HepG2 (cell line): ENCODE data around the gene TFRC. TPM values are rescaled to one million over a fixed set of nuclear protein-coding genes. Genes with fewer than 3 reads are reported as not detected.

Experiments used
- ARID5B ChIP-seq: IDR thresholded peaks from 2 replicates; pipeline ENCODE4 v1.4.0; 2020; ENCODE audit warnings: mild to moderate bottlenecking, missing genetic modification reagents
- ATF7-NPFF ChIP-seq: sonication (generic); formaldehyde crosslinking; IDR thresholded peaks from 2 replicates; pipeline ENCODE4 v1.8.1; 2023; ENCODE audit warnings: mild to moderate bottlenecking, low read depth, missing genetic modification reagents, moderate library complexity
- CTCF ChIP-seq: sonication (generic); formaldehyde crosslinking; IDR thresholded peaks from 2 replicates; pipeline ENCODE4 v1.5.0; 2020; ENCODE audit warnings: mild to moderate bottlenecking, missing genetic modification reagents, moderate library complexity
- GATAD2A ChIP-seq: IDR thresholded peaks from 2 replicates; pipeline ENCODE4 v1.6.1; 2016
- KDM5B ChIP-seq: sonication (generic); formaldehyde crosslinking; IDR thresholded peaks from 2 replicates; pipeline ENCODE4 v1.4.0; 2020; ENCODE audit warnings: missing genetic modification reagents, mild to moderate bottlenecking, borderline replicate concordance
- MBD4 ChIP-seq: IDR thresholded peaks from 2 replicates; pipeline ENCODE4 v1.6.1; 2012; ENCODE audit warnings: low read length, inconsistent platforms, borderline replicate concordance
- MIER2 ChIP-seq: IDR thresholded peaks from 2 replicates; pipeline ENCODE4 v1.6.1; 2016; ENCODE audit warnings: missing biosample characterization, missing genetic modification reagents
- PAX8 ChIP-seq: sonication (generic); formaldehyde crosslinking; IDR thresholded peaks from 2 replicates; pipeline ENCODE4 v1.8.0; 2022; ENCODE audit warnings: mild to moderate bottlenecking, missing genetic modification reagents, borderline replicate concordance
- PBX2 ChIP-seq: IDR thresholded peaks from 2 replicates; pipeline ENCODE4 v1.6.1; 2016; ENCODE audit warnings: control low read depth
- SMAD3 ChIP-seq: sonication (generic); formaldehyde crosslinking; IDR thresholded peaks from 2 replicates; pipeline ENCODE4 v1.4.0; 2020; ENCODE audit warnings: missing genetic modification reagents
- TOPORS ChIP-seq: sonication (generic); formaldehyde crosslinking; IDR thresholded peaks from 2 replicates; pipeline ENCODE4 v1.8.0; 2023; ENCODE audit warnings: mild to moderate bottlenecking, missing genetic modification reagents
- ZFAT ChIP-seq: sonication (generic); formaldehyde crosslinking; conservative IDR thresholded peaks from 2 replicates; pipeline ENCODE4 v1.8.1; 2023; ENCODE audit warnings: missing genetic modification reagents, inconsistent platforms
- ZNF160 ChIP-seq: sonication (generic); formaldehyde crosslinking; IDR thresholded peaks from 2 replicates; pipeline ENCODE4 v1.8.0; 2022; ENCODE audit warnings: mild to moderate bottlenecking, inconsistent platforms, missing genetic modification reagents
- ZNF350 ChIP-seq: sonication (generic); formaldehyde crosslinking; IDR thresholded peaks from 2 replicates; pipeline ENCODE4 v1.4.0; 2020; ENCODE audit warnings: mild to moderate bottlenecking, low read depth, missing genetic modification reagents, borderline replicate concordance
- ZNF441 ChIP-seq: sonication (generic); formaldehyde crosslinking; IDR thresholded peaks from 2 replicates; pipeline ENCODE4 v1.7.0; 2021; ENCODE audit warnings: missing genetic modification reagents, borderline replicate concordance
- ZNF605 ChIP-seq: sonication (generic); formaldehyde crosslinking; IDR thresholded peaks from 2 replicates; pipeline ENCODE4 v1.8.0; 2022; ENCODE audit warnings: mild to moderate bottlenecking, missing genetic modification reagents
- ZNF639 ChIP-seq: conservative IDR thresholded peaks from 2 replicates; pipeline ENCODE4 v1.6.1; 2018; ENCODE audit warnings: missing genetic modification reagents
- ZNF691 ChIP-seq: sonication (generic); formaldehyde crosslinking; IDR thresholded peaks from 2 replicates; pipeline ENCODE4 v1.4.0; 2020; ENCODE audit warnings: missing genetic modification reagents, low read depth, mild to moderate bottlenecking, borderline replicate concordance
- ZNF773 ChIP-seq: sonication (generic); formaldehyde crosslinking; IDR thresholded peaks from 2 replicates; pipeline ENCODE4 v1.4.0; 2020; ENCODE audit warnings: missing genetic modification reagents, borderline replicate concordance
- polyA plus RNA-seq, 8 experiments: library from polyadenylated mRNA; depleted of rRNA in 3 of 8; stranded (reverse) in 7 of 8; unstranded in 1 of 8; fragments of >200 nt; fragmentation: Illumina TruSeq in 4 of 8; extraction: Trizol in 4 of 8; gene quantifications; 2 replicates each; pipeline versions ENCODE4 v1.2.1 to v1.2.3, GENCODE V29; 2011 to 2016; ENCODE audit warnings: low read depth in 4 of 8, missing spikeins in 1 of 8, mixed read lengths in 1 of 8; ENCODE audit not compliant: insufficient read depth in 1 of 8
- total RNA-seq, 5 experiments: library from RNA; depleted of rRNA; stranded (reverse); fragments of >200 nt; fragmentation: Illumina TruSeq; extraction: Trizol; gene quantifications; 2 replicates each; pipeline ENCODE4 v1.2.3, GENCODE V29; 2016; ENCODE audit warnings: low read depth in 1 of 5

The TFRC gene
- total and polyA plus RNA-seq, 2 of the 13 experiments (the other 11 are each of a cell fraction or from before 2014, with no cell fraction given): 188 to 274 TPM

GRCh38 chr3:196081834-196082618 lies at the start of gene TFRC (continued):
- TF ChIP-seq PAX8 (CRISPR knock-in tag) (no peak), GATAD2A (CRISPR knock-in tag) (peak; percentile 34; the same call in 1 of the 2 replicates), KDM5B (CRISPR knock-in tag) (peak; percentile 96), ZNF350 (CRISPR knock-in tag) (peak; percentile 16; the same call in 1 of the 2 replicates), ZNF691 (0 out of 2 replicates have a peak, but pooled peaks have one; percentile 5), ZNF160 (CRISPR knock-in tag) (peak; percentile 81; the same call in 1 of the 2 replicates), ATF7-NPFF (peak; percentile 88), SMAD3 (peak; percentile 89), ZNF441 (no peak), ARID5B (CRISPR knock-in tag) (peak; percentile 85), PBX2 (no peak), ZNF773 (CRISPR knock-in tag) (no peak; the same call in 1 of the 2 replicates), ZNF639 (CRISPR knock-in tag) (peak; percentile 82; the same call in 1 of the 2 replicates), TOPORS (CRISPR knock-in tag) (peak; percentile 74; the same call in 1 of the 2 replicates), MIER2 (CRISPR knock-in tag) (peak; percentile 81), CTCF (peak; percentile 38), MBD4 (no peak), ZFAT (no peak), ZNF605 (CRISPR knock-in tag) (peak; percentile 97)
